Activated CD4-positive, alpha-beta T cell treated with anti-CD3 and anti-CD28 coated beads for 36 hours (primary cell): ENCODE data around the gene MED6. TPM values are rescaled to one million over a fixed set of nuclear protein-coding genes. Genes with fewer than 3 reads are reported as not detected.
A peak's percentile ranks its signal among the peaks of the same experiment; 100 is the strongest.

Experiments
- ATAC-seq: fragments of 200-7000 bp; cut with Tn5 transposase; one replicate; pipeline ENCODE4 v1.10.0; 2021; ENCODE audit warnings: mild to moderate bottlenecking, moderate library complexity
- CTCF ChIA-PET: fragments of 350-600 bp; sonication (Branson Sonifier 250); formaldehyde crosslinking; loops from one replicate; lab custom pipeline; 2021; ENCODE audit warnings: antibody characterized with exemption; lab: Charles Lee
- POLR2A ChIA-PET: fragments of 350-600 bp; sonication (Branson Sonifier 250); formaldehyde crosslinking; loops from one replicate; lab custom pipeline; 2021; ENCODE audit warnings: antibody characterized with exemption, inconsistent platforms; lab: Charles Lee
- DNase-seq: peaks from one replicate; pipeline ENCODE4 v3.0.0-alpha.2; 2020
- H3K27ac Mint-ChIP-seq: one replicate; pipeline ENCODE4 v1.8.0; 2021; ENCODE audit warnings: mixed read lengths
- H3K27me3 Mint-ChIP-seq: one replicate; pipeline ENCODE4 v1.8.0; 2021; ENCODE audit warnings: mixed read lengths
- H3K36me3 Mint-ChIP-seq: one replicate; pipeline ENCODE4 v1.8.0; 2021; ENCODE audit warnings: low read depth, mixed read lengths
- H3K4me1 Mint-ChIP-seq: one replicate; pipeline ENCODE4 v1.8.0; 2021; ENCODE audit warnings: mixed read lengths
- H3K4me3 Mint-ChIP-seq: one replicate; pipeline ENCODE4 v1.8.0; 2021; ENCODE audit warnings: mild to moderate bottlenecking, moderate library complexity, mixed read lengths
- H3K9me3 Mint-ChIP-seq: one replicate; pipeline ENCODE4 v1.8.0; 2021; ENCODE audit warnings: low read depth, mixed read lengths
- intact Hi-C, 2 experiments: fragments of 100-400 bp; cut with DNase I in 1 of 2; cut with micrococcal nuclease in 1 of 2; formaldehyde crosslinking; loops; one replicate each; pipeline versions ENCODE4 v1.14.2 to v1.15.1; 2022 to 2024; cut with DNase I, micrococcal nuclease
- total RNA-seq, 2 experiments: library from RNA; stranded (reverse); gene quantifications; one replicate each; pipeline ENCODE4 v1.2.3, GENCODE V29; 2021

Gene MED6, protein sequence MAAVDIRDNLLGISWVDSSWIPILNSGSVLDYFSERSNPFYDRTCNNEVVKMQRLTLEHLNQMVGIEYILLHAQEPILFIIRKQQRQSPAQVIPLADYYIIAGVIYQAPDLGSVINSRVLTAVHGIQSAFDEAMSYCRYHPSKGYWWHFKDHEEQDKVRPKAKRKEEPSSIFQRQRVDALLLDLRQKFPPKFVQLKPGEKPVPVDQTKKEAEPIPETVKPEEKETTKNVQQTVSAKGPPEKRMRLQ
- 10 to 100 TPM; 51.2 to 56.1 TPM for total RNA-seq

DNA sequence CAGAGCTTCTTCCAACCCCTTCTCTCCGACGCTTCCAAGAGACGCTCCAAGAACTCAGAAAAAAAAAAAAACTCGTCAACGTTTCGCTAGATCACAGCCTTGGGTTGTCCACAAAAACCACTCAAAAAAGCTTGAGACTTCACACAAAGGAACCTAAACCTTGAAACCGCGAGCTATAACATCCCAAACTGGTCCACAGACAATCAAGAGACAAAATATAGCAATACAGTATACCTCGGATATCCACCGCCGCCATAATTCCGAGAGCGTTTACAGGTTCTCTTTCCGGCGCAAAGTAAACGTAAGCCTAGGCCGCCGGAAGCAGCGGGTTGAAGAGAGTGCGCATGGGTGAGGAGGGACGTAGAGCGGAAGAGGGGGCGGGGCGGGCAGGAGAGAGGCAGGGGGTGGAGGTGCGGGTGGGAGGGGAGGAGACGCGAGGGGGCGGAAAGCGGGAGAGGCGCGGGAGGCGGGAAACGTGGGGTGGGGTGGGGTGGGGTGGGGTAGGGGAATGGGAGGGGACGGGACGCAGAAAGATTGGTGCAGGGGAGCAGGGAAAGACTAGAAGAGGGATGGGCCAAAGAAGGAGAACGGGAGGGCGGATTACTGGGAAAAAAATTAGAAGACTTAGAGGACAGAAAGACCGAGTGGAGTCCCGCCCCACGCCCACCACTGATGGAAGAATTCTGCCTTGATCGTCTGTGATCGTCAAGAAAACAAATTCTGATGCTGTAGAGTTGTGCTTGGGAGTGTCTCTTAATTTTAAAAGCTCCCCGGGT lies at the start of gene MED6:
MED6 (minus strand) TSS at position 274 of the 776 bp plus-strand sequence; CDS start at position 256, 18 bp downstream.
- DNase-seq: peak; percentile 95
- H3K27me3 Mint-ChIP-seq: peaks cover 4% of the 10 kb centered on the region
- H3K9me3 Mint-ChIP-seq: no peaks in the 10 kb centered on the region
- intact Hi-C loops: loop anchor here (1.0 to 5.0 kb wide), 9 partner anchors 41 to 1202 kb away; partner anchors contain the start of genes COX16 (in 1 of the 2), ERH (in 1 of the 2), MAP3K9 (in 1 of the 2) and PCNX1 (in 1 of the 2)
- peak within 1 kb of the TSS; percentile 96 for H3K27ac Mint-ChIP-seq
- H3K4me3 Mint-ChIP-seq: peak within 1 kb of the TSS; percentile 100
- CTCF ChIA-PET: interaction anchor here (0.6 to 1.7 kb wide), 10 partner anchors 9 to 546 kb away, joined by 3 to 7 read pairs (median 3); no protein-coding TSS in a partner anchor
- H3K36me3 Mint-ChIP-seq: peaks cover 7% of the 10 kb centered on the region
- peaks cover 23% of the 10 kb centered on the region for H3K4me1 Mint-ChIP-seq
- POLR2A ChIA-PET: interaction anchor here (0.7 kb wide), 1 partner anchor 90 kb away, joined by 3 read pairs; no protein-coding TSS in a partner anchor
- peak; percentile 100 for ATAC-seq

DNA sequence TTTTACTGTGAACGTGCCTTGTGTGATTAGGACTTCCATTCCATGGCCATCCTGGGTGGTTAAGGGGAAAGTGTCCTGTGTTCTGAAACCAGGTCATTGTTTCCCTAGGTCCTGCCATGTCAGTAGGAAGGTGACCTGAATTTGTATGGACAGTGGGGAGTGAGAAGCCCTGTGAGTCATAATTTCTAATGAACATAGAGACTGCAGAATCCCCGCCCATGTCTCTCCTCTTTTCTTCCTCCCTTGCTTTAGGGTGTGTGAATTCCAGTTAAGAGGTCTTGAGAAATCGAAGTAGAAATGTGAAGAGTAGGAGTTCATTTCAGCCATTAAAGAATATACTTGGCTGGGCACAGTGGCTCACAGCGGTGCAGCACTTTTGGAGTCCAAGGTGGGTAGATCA lies 49.3 kb upstream of the MED6 start:
- CTCF ChIA-PET: no interaction called here
- Mint-ChIP-seq H3K9me3 (no peaks in the 10 kb centered on the region), H3K27ac (no peak overlapping the region), H3K36me3 (peaks cover 14% of the 10 kb centered on the region), H3K27me3 (no peaks in the 10 kb centered on the region), H3K4me1 (peaks cover 79% of the 10 kb centered on the region), H3K4me3 (no peak overlapping the region)
- no peak for ATAC-seq
- POLR2A ChIA-PET: no interaction called here
- intact Hi-C loops: loop anchor here (5.0 to 10.0 kb wide), 5 partner anchors 162 to 975 kb away; partner anchors contain the start of gene SIPA1L1 (in 1 of the 2)
- no peak for DNase-seq

GRCh38 chr14:70648346-70648745 lies 47.9 kb upstream of the MED6 start:
- CTCF ChIA-PET: interaction anchor here (0.6 to 1.4 kb wide), 3 partner anchors 28 to 306 kb away, joined by 3 to 4 read pairs (median 3); no protein-coding TSS in a partner anchor

DNA sequence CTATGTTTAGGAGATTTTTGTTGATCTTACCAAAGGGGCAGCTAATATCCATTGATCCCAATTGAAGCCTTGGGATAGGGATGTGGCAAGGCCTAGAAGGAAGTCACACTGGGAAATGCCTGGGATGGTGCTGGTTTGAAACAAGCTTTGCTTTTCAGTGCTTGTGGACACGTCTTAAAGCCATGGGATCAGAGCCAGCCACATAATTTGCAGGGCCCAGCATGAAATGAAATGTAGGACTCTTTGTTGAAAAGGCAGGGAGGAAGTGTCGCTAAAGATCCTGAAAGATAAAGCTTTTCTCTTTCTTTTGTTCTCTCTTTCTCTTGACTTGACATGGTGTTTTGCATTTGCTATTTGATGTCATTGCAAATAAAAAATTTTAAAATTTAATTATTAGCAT lies 46.2 kb upstream of the MED6 start:
- Mint-ChIP-seq H3K4me3 (no peak overlapping the region), H3K27me3 (no peaks in the 10 kb centered on the region), H3K36me3 (peaks cover 5% of the 10 kb centered on the region), H3K27ac (peak overlapping the region; percentile 49), H3K4me1 (peaks cover 60% of the 10 kb centered on the region), H3K9me3 (no peaks in the 10 kb centered on the region)
- no peak for ATAC-seq
- DNase-seq: no peak
- ChIA-PET CTCF (interaction anchor here (0.7 to 1.1 kb wide), 3 partner anchors 11 to 68 kb away, joined by 3 to 4 read pairs (median 3); no protein-coding TSS in a partner anchor), POLR2A (no interaction called here)
- intact Hi-C loops: no loop called here

More at GRCh38 chr14:70648346-70648745, 47.9 kb upstream of the MED6 start:
- intact Hi-C loops: no loop called here
- no peaks in the 10 kb centered on the region for H3K9me3 Mint-ChIP-seq
- H3K4me3 Mint-ChIP-seq: no peak overlapping the region
- ATAC-seq (no peak), DNase-seq (no peak)
- H3K27me3 Mint-ChIP-seq: no peaks in the 10 kb centered on the region
- POLR2A ChIA-PET: no interaction called here
- H3K36me3 Mint-ChIP-seq: peaks cover 13% of the 10 kb centered on the region
- H3K27ac Mint-ChIP-seq: no peak overlapping the region
- H3K4me1 Mint-ChIP-seq: peaks cover 76% of the 10 kb centered on the region

DNA sequence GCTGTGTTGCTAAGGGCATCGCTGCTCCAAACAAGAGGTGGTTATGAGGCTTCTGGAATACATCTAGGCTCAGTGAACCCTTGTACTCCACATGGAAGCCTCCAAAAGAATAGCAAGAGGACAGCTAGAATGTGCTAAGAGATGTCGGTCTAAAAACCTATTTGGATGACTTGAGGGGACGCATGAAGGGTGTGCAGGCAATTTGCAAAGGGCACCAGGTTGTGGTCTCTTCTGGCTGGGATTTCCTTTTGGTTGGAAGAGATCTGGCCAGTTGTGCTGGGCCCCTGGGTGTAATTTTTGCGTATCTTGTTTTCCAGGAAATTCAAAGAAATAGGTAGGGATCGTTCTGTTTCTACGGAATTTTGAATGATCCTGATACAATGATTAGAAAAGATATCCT lies 45.4 kb upstream of the MED6 start:
- ChIA-PET CTCF (interaction anchor here (0.7 to 1.1 kb wide), 2 partner anchors 12 to 69 kb away, joined by 3 read pairs; no protein-coding TSS in a partner anchor), POLR2A (no interaction called here)
- DNase-seq (no peak), ATAC-seq (no peak)
- Mint-ChIP-seq H3K4me3 (no peak overlapping the region), H3K4me1 (peaks cover 53% of the 10 kb centered on the region), H3K27ac (peak overlapping the region; percentile 49), H3K36me3 (peaks cover 3% of the 10 kb centered on the region), H3K27me3 (no peaks in the 10 kb centered on the region), H3K9me3 (no peaks in the 10 kb centered on the region)
- intact Hi-C loops: no loop called here

GRCh38 chr14:70643967-70644366 lies 43.5 kb upstream of the MED6 start:
- peak overlapping the region; percentile 88 for H3K27ac Mint-ChIP-seq
- ChIA-PET CTCF (no interaction called here), POLR2A (interaction anchor here (1.2 kb wide), 1 partner anchor 11 kb away, joined by 3 read pairs; no protein-coding TSS in a partner anchor)
- peaks cover 3% of the 10 kb centered on the region for H3K36me3 Mint-ChIP-seq
- no peak for DNase-seq
- intact Hi-C loops: loop anchor here (5.0 kb wide), 3 partner anchors 68 to 1492 kb away; partner anchors contain the start of genes DCAF5 (in 1 of the 2) and SRSF5 (in 1 of the 2)
- H3K27me3 Mint-ChIP-seq: no peaks in the 10 kb centered on the region
- no peaks in the 10 kb centered on the region for H3K9me3 Mint-ChIP-seq
- no peak for ATAC-seq
- peaks cover 52% of the 10 kb centered on the region for H3K4me1 Mint-ChIP-seq
- peak overlapping the region; percentile 82 for H3K4me3 Mint-ChIP-seq

DNA sequence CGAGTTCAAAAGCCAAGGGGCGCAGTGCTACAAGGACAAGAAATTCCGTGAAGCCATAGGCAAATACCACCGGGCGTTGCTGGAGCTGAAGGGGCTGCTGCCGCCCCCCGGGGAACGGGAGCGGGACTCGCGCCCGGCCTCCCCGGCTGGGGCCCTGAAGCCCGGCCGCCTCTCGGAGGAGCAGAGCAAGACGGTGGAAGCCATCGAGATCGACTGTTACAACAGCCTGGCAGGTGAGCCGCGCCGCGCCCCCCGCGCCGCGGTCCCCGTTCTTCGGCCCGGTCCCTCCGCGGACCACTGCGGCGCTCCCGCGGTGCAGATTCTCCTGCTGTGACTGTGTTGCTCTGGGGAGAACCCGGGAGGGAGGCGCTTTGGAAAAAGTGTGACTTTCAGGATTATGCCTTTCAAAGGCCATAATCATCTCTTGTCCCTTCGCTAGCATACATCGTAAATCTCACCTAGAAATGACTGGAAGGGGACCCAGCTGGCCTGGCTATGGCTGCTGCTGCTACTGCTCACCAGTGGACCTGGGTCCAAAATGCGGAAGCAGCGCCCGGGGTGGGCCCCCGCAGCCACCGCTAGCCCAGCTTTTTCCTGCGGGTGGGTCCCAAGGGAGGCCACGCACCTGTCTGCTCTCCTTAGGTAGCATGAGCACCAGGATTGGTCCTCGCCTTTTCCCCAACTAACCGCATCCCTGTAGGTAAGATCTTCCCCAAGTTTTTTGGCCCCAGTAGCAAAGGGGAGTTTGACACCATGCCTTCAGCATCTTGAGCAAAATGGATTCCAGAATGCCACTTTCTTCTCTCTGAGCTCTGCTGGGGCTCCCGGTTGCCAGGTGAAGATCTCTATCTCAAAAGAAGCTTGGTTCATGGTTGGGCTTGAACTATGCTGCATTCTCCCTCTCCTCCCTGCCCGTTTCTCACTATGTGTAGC lies 42.1 kb upstream of the MED6 start:
- intact Hi-C loops: loop anchor here (1.0 to 5.0 kb wide), 4 partner anchors 13 to 1490 kb away; partner anchors contain the start of genes DCAF5 (in 1 of the 2) and SRSF5 (in 1 of the 2)
- ChIA-PET POLR2A (interaction anchor here (0.6 to 2.0 kb wide), 4 partner anchors 11 to 142 kb away, joined by 3 to 7 read pairs (median 4); no protein-coding TSS in a partner anchor), CTCF (interaction anchor here (1.0 to 2.1 kb wide), 5 partner anchors 10 to 71 kb away, joined by 3 to 6 read pairs (median 5); no protein-coding TSS in a partner anchor)
- Mint-ChIP-seq H3K27me3 (no peaks in the 10 kb centered on the region), H3K4me3 (peak overlapping the region; percentile 82), H3K27ac (peak overlapping the region; percentile 88), H3K9me3 (no peaks in the 10 kb centered on the region), H3K4me1 (peaks cover 46% of the 10 kb centered on the region), H3K36me3 (peaks cover 3% of the 10 kb centered on the region)
- DNase-seq: peak; percentile 61
- peak; percentile 18 for ATAC-seq

- no peaks in the 10 kb centered on the region for H3K27me3 Mint-ChIP-seq
- intact Hi-C loops: loop anchor here (1.0 to 5.0 kb wide), 8 partner anchors 14 to 1489 kb away; partner anchors contain the start of genes DCAF5 (in 1 of the 2), MAP3K9 (in 1 of the 2), MED6 (in 1 of the 2) and SRSF5 (in 1 of the 2)
- ATAC-seq (peak; percentile 13), DNase-seq (peak; percentile 60)
- H3K9me3 Mint-ChIP-seq: no peaks in the 10 kb centered on the region
- ChIA-PET CTCF (interaction anchor here (0.6 to 2.1 kb wide), 3 partner anchors 21 to 473 kb away, joined by 3 to 6 read pairs (median 6); no protein-coding TSS in a partner anchor), POLR2A (interaction anchor here (1.0 to 2.0 kb wide), 2 partner anchors 12 to 15 kb away, joined by 4 to 7 read pairs; no protein-coding TSS in a partner anchor)
- peak within 1 kb of the TSS; percentile 90 for H3K27ac Mint-ChIP-seq
- peaks cover 41% of the 10 kb centered on the region for H3K4me1 Mint-ChIP-seq
- peak within 1 kb of the TSS; percentile 87 for H3K4me3 Mint-ChIP-seq
- peaks cover 3% of the 10 kb centered on the region for H3K36me3 Mint-ChIP-seq
Measured at GRCh38 chr14:70641548-70642302, 41.3 kb upstream of the MED6 start, which contains the start of gene TTC9. TTC9 (plus strand) TSS chr14:70641916; CDS start chr14:70642130, 214 bp downstream.

GRCh38 chr14:70640938-70641547 lies 40.6 kb upstream of the MED6 start:
- ChIA-PET CTCF (interaction anchor here (0.6 to 2.1 kb wide), 3 partner anchors 21 to 474 kb away, joined by 3 to 6 read pairs (median 6); no protein-coding TSS in a partner anchor), POLR2A (interaction anchor here (2.0 kb wide), 1 partner anchor 15 kb away, joined by 7 read pairs; no protein-coding TSS in a partner anchor)
- DNase-seq (peak; percentile 79), ATAC-seq (peak; percentile 80)
- Mint-ChIP-seq H3K9me3 (peaks cover 5% of the 10 kb centered on the region), H3K36me3 (peaks cover 3% of the 10 kb centered on the region), H3K27me3 (no peaks in the 10 kb centered on the region), H3K27ac (peak overlapping the region; percentile 90), H3K4me3 (peak overlapping the region; percentile 87), H3K4me1 (peaks cover 40% of the 10 kb centered on the region)
- intact Hi-C loops: loop anchor here (1.0 to 5.0 kb wide), 7 partner anchors 16 to 1489 kb away; partner anchors contain the start of genes DCAF5 (in 1 of the 2), MAP3K9 (in 1 of the 2), MED6 (in 1 of the 2) and SRSF5 (in 1 of the 2)
